ENCODE results near the gene SLC22A15. TPM values are rescaled to one million over a fixed set of nuclear protein-coding genes. Genes with fewer than 3 reads are reported as not detected.
"Not testable (repeated sequence)": the region's sequence is repeated elsewhere in the genome, so short reads cannot be mapped to it uniquely, and the experiment has no call there.

Gene SLC22A15
- total RNA-seq, 1 donor from 2014 or later, result 0.32 TPM

- intact Hi-C loops (cut with micrococcal nuclease), result loop anchor here (1.0 kb wide), 1 partner anchor 174 kb away; no protein-coding TSS in a partner anchor
These were observed 5.0 kb downstream of the SLC22A15 start for GRCh38 chr1:115980998-115981993.

- intact Hi-C loops (cut with micrococcal nuclease), result no loop called here
These were observed 6.1 kb downstream of the SLC22A15 start for GRCh38 chr1:115982400-115982799.

- intact Hi-C loops (cut with micrococcal nuclease), result no loop called here
These were observed 7.3 kb downstream of the SLC22A15 start for GRCh38 chr1:115983584-115983983.

GRCh38 chr1:115987623-115988022, 11.3 kb downstream of the SLC22A15 start:
- intact Hi-C loops (cut with micrococcal nuclease), result no loop called here

GRCh38 chr1:115988953-115989352, 12.6 kb downstream of the SLC22A15 start:
- intact Hi-C loops (cut with micrococcal nuclease), result no loop called here

- intact Hi-C loops (cut with micrococcal nuclease), result no loop called here
These were observed 13.4 kb downstream of the SLC22A15 start for GRCh38 chr1:115989699-115990098.

GRCh38 chr1:115991909-115992308, 15.6 kb downstream of the SLC22A15 start:
- intact Hi-C loops (cut with micrococcal nuclease), result no loop called here

- intact Hi-C loops (cut with micrococcal nuclease), result not testable (repeated sequence)
These were observed 21.6 kb downstream of the SLC22A15 start for GRCh38 chr1:115997921-115998320.

GRCh38 chr1:116001739-116002487, 25.6 kb downstream of the SLC22A15 start:
- intact Hi-C loops (cut with micrococcal nuclease), result no loop called here

- intact Hi-C loops (cut with micrococcal nuclease), result no loop called here
These were observed 26.6 kb downstream of the SLC22A15 start for GRCh38 chr1:116002781-116003420.

- intact Hi-C loops (cut with micrococcal nuclease), result no loop called here
These were observed 27.5 kb downstream of the SLC22A15 start for GRCh38 chr1:116003823-116004222.

GRCh38 chr1:116006486-116006964, 30.2 kb downstream of the SLC22A15 start:
- intact Hi-C loops (cut with micrococcal nuclease), result no loop called here

GRCh38 chr1:116008656-116009390, 32.5 kb downstream of the SLC22A15 start:
- intact Hi-C loops (cut with micrococcal nuclease), result no loop called here

GRCh38 chr1:116012716-116013115, 36.4 kb downstream of the SLC22A15 start:
- intact Hi-C loops (cut with micrococcal nuclease), result no loop called here

- intact Hi-C loops (cut with micrococcal nuclease), result no loop called here
These were observed 39.4 kb downstream of the SLC22A15 start for GRCh38 chr1:116015679-116016078.

- intact Hi-C loops (cut with micrococcal nuclease), result no loop called here
These were observed 41.7 kb downstream of the SLC22A15 start for GRCh38 chr1:116018007-116018406.

- intact Hi-C loops (cut with micrococcal nuclease), result loop anchor here (1.0 kb wide), 1 partner anchor 212 kb away; no protein-coding TSS in a partner anchor
These were observed 43.4 kb downstream of the SLC22A15 start for GRCh38 chr1:116019653-116020253.

- intact Hi-C loops (cut with micrococcal nuclease), result loop anchor here (1.0 kb wide), 1 partner anchor 213 kb away; no protein-coding TSS in a partner anchor
These were observed 44.5 kb downstream of the SLC22A15 start for GRCh38 chr1:116020668-116021272.

- intact Hi-C loops (cut with micrococcal nuclease), result no loop called here
These were observed 48.3 kb downstream of the SLC22A15 start for GRCh38 chr1:116024626-116025025.

GRCh38 chr1:116026631-116027030, 50.3 kb downstream of the SLC22A15 start:
- intact Hi-C loops (cut with micrococcal nuclease), result no loop called here

Data from T-helper 2 cell treated with Interferon-gamma antibody and Interleukin-4, amounts not matched to agents 100 ng/mL and 5 ng/mL, for 36 hours (primary cell).